ENCODE measurements around the gene OR10G4. TPM values are rescaled to one million over a fixed set of nuclear protein-coding genes. Genes with fewer than 3 reads are reported as not detected.
A peak's percentile ranks its signal among the peaks of the same experiment; 100 is the strongest.
"Not testable (repeated sequence)": the region's sequence is repeated elsewhere in the genome, so short reads cannot be mapped to it uniquely, and the experiment has no call there.

OR10G4 gene
- total RNA-seq, 1 experiment from 2014 or later = 0.07 TPM

DNA sequence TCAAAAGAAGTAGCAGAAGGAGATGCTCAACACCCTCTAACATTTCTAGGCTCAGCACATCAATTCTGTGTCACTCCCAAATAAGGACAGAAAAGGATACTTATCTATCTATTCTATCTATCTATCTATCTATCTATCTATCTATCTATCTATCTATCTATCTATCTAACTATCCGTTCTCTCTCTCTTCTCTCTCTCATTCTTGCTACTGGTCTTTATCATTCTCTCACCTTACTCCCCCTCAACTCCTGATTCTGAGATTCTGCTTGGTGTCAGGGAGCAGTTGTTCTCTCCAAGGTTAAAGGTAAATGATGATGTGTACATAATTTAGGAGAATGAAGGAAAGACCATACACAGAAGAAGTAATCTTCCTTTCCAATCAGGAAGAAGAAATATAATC is 17.7 kb upstream of the OR10G4 start, which contains the start of gene OR10G6:
Gene OR10G6, minus strand, starts transcription at position 43 of the 400 bp plus-strand sequence. Its CDS starts 0 bp downstream, at position 43.
- Histone ChIP-seq H3T11ph (ENCODE audit: low read length) (no peak within 1 kb of the TSS), H3K79me2 (ENCODE audit: insufficient read depth, low read length) (no peaks in the 10 kb centered on the region), H3K27ac (ENCODE audit: insufficient read length, low read depth, low read length) (no peak within 1 kb of the TSS), H2BK5ac (ENCODE audit: insufficient read length, low read length) (no peak within 1 kb of the TSS), H2BK120ac (ENCODE audit: low read depth, low read length, poor library complexity, severe bottlenecking) (no peak within 1 kb of the TSS), H3K56ac (ENCODE audit: insufficient read length, low read depth, low read length) (no peak within 1 kb of the TSS), H2AK5ac (ENCODE audit: insufficient read length, low read length) (no peak within 1 kb of the TSS), H4K8ac (replicated peaks; ENCODE audit: insufficient read length, low read depth, low read length) (no peak within 1 kb of the TSS), H3K79me1 (ENCODE audit: insufficient read depth, low read depth, low read length, poor library complexity, severe bottlenecking) (no peaks in the 10 kb centered on the region), H2BK20ac (ENCODE audit: low read depth, low read length, poor library complexity, severe bottlenecking) (no peak within 1 kb of the TSS), H3K4me2 (ENCODE audit: insufficient read depth, insufficient read length, low read length) (no peak within 1 kb of the TSS), H4K91ac (ENCODE audit: insufficient read length, low read depth, low read length) (no peak within 1 kb of the TSS), H3K18ac (ENCODE audit: insufficient read length, low read depth, low read length) (no peak within 1 kb of the TSS), H2BK15ac (ENCODE audit: low read depth, low read length) (no peak within 1 kb of the TSS), H3K27me3 (ENCODE audit: insufficient read depth, low read length) (no peaks in the 10 kb centered on the region), H3K4me1 (ENCODE audit: insufficient read depth, low read length) (no peaks in the 10 kb centered on the region), H2AFZ (ENCODE audit: low read length) (no peak within 1 kb of the TSS), H3K23me2 (ENCODE audit: insufficient read length, low read depth, low read length, poor library complexity, severe bottlenecking) (no peaks in the 10 kb centered on the region), H3K23ac (ENCODE audit: insufficient read length, low read depth, low read length) (no peak within 1 kb of the TSS), H4K5ac (ENCODE audit: insufficient read length, low read depth, low read length) (no peak within 1 kb of the TSS), H2BK12ac (ENCODE audit: insufficient read length, low read depth, low read length) (no peak within 1 kb of the TSS), H3K9ac (ENCODE audit: extremely low read depth, insufficient read length, low read length) (no peak within 1 kb of the TSS), H4K20me1 (ENCODE audit: control insufficient read depth, insufficient read depth, insufficient read length) (no peaks in the 10 kb centered on the region), H3K9me3 (ENCODE audit: control insufficient read depth, low read depth, low read length) (no peaks in the 10 kb centered on the region), H3K4ac (ENCODE audit: low read depth, low read length) (no peak within 1 kb of the TSS), H3K14ac (ENCODE audit: insufficient read depth, low read length) (no peak within 1 kb of the TSS)
- no peaks in the 10 kb centered on the region for H3K27me3 Mint-ChIP-seq (ENCODE audit: low read depth)
- 100% methylated on average over 1 of the region's 1 CpG for WGBS (ENCODE audit: extremely low coverage, insufficient read length, low lambda C conversion rate)
- no peaks in the 10 kb centered on the region for H3K9me3 Mint-ChIP-seq
- H3K4me3 Mint-ChIP-seq = no peak within 1 kb of the TSS
- H3K36me3 Mint-ChIP-seq (ENCODE audit: insufficient read depth in 1 of 3, low read depth in 3 of 3) = no peaks in the 10 kb centered on the region
- DNase-seq = no peak
- peaks cover 0 to 4% of the 10 kb centered on the region in 2 experiments; a peak in 1 of 4 replicates for H3K4me1 Mint-ChIP-seq
- TF ChIP-seq, protein P1, sequence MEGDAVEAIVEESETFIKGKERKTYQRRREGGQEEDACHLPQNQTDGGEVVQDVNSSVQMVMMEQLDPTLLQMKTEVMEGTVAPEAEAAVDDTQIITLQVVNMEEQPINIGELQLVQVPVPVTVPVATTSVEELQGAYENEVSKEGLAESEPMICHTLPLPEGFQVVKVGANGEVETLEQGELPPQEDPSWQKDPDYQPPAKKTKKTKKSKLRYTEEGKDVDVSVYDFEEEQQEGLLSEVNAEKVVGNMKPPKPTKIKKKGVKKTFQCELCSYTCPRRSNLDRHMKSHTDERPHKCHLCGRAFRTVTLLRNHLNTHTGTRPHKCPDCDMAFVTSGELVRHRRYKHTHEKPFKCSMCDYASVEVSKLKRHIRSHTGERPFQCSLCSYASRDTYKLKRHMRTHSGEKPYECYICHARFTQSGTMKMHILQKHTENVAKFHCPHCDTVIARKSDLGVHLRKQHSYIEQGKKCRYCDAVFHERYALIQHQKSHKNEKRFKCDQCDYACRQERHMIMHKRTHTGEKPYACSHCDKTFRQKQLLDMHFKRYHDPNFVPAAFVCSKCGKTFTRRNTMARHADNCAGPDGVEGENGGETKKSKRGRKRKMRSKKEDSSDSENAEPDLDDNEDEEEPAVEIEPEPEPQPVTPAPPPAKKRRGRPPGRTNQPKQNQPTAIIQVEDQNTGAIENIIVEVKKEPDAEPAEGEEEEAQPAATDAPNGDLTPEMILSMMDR (conservative IDR thresholded peaks at IDR 0.05) = no peak
- peak within 1 kb of the TSS in 1 of 3 experiments; percentile 38; a peak in 2 of 7 replicates for H3K27ac Mint-ChIP-seq

DNA sequence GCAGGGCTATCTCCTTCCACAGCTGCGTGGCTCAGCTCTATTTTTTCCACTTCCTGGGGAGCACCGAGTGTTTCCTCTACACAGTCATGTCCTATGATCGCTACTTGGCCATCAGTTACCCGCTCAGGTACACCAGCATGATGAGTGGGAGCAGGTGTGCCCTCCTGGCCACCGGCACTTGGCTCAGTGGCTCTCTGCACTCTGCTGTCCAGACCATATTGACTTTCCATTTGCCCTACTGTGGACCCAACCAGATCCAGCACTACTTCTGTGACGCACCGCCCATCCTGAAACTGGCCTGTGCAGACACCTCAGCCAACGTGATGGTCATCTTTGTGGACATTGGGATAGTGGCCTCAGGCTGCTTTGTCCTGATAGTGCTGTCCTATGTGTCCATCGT is 3.0 kb downstream of the OR10G4 start:
- H3K4me1 Mint-ChIP-seq; H3K56ac ChIP-seq (ENCODE audit: insufficient read length, low read depth, low read length); H2BK15ac ChIP-seq (ENCODE audit: low read depth, low read length); H3K9me3 Mint-ChIP-seq; H4K91ac ChIP-seq (ENCODE audit: insufficient read length, low read depth, low read length); H4K8ac ChIP-seq (replicated peaks; ENCODE audit: insufficient read length, low read depth, low read length); H4K20me1 ChIP-seq (ENCODE audit: control insufficient read depth, insufficient read depth, insufficient read length); H2BK12ac ChIP-seq (ENCODE audit: insufficient read length, low read depth, low read length); H3K14ac ChIP-seq (ENCODE audit: insufficient read depth, low read length); H2BK20ac ChIP-seq (ENCODE audit: low read depth, low read length, poor library complexity, severe bottlenecking); H3K27me3 ChIP-seq (ENCODE audit: insufficient read depth, low read length); H3K4ac ChIP-seq (ENCODE audit: low read depth, low read length); H3K36me3 Mint-ChIP-seq (ENCODE audit: insufficient read depth in 1 of 3, low read depth in 3 of 3); H2BK120ac ChIP-seq (ENCODE audit: low read depth, low read length, poor library complexity, severe bottlenecking); H3K27ac ChIP-seq (ENCODE audit: insufficient read length, low read depth, low read length); H4K5ac ChIP-seq (ENCODE audit: insufficient read length, low read depth, low read length); H3K9ac ChIP-seq (ENCODE audit: extremely low read depth, insufficient read length, low read length); H2AK5ac ChIP-seq (ENCODE audit: insufficient read length, low read length); H3K79me2 ChIP-seq (ENCODE audit: insufficient read depth, low read length); H3K9me3 ChIP-seq (ENCODE audit: control insufficient read depth, low read depth, low read length); H3K4me2 ChIP-seq (ENCODE audit: insufficient read depth, insufficient read length, low read length); H3K23ac ChIP-seq (ENCODE audit: insufficient read length, low read depth, low read length); H2BK5ac ChIP-seq (ENCODE audit: insufficient read length, low read length); H3T11ph ChIP-seq (ENCODE audit: low read length); H3K18ac ChIP-seq (ENCODE audit: insufficient read length, low read depth, low read length); H3K27me3 Mint-ChIP-seq (ENCODE audit: low read depth); DNase-seq; H3K4me3 Mint-ChIP-seq; H3K23me2 ChIP-seq (ENCODE audit: insufficient read length, low read depth, low read length, poor library complexity, severe bottlenecking); H3K79me1 ChIP-seq (ENCODE audit: insufficient read depth, low read depth, low read length, poor library complexity, severe bottlenecking); H3K4me1 ChIP-seq (ENCODE audit: insufficient read depth, low read length); H2AFZ ChIP-seq (ENCODE audit: low read length): not testable (repeated sequence)
- WGBS (ENCODE audit: extremely low coverage, insufficient read length, low lambda C conversion rate) = no CpG with 5 or more reads among the region's 9 CpGs
- peak overlapping the region in 1 of 3 experiments; percentile 80; a peak in 1 of 7 replicates for H3K27ac Mint-ChIP-seq
